Activated T-helper 17 cell treated with anti-CD3 and anti-CD28 coated beads, Interleukin-2, amount 50 U/mL, for 72 hours (primary cell): ENCODE results near the gene MFF. TPM values are rescaled to one million over a fixed set of nuclear protein-coding genes. Genes with fewer than 3 reads are reported as not detected.

Source experiments
- ATAC-seq: fragments of 150-1000 bp; cut with Tn5 transposase; replicated peaks from 2 replicates; pipeline ENCODE4 v1.10.0; 2021; ENCODE audit warnings: mild to moderate bottlenecking, moderate library complexity
- H3K27ac Mint-ChIP-seq: one replicate; pipeline ENCODE4 v1.8.0; 2022; ENCODE audit warnings: mixed read lengths
- H3K27me3 Mint-ChIP-seq: one replicate; pipeline ENCODE4 v1.8.0; 2022; ENCODE audit warnings: mixed read lengths
- H3K36me3 Mint-ChIP-seq: one replicate; pipeline ENCODE4 v1.8.0; 2022; ENCODE audit warnings: low read depth, mild to moderate bottlenecking, mixed read lengths
- H3K4me1 Mint-ChIP-seq: one replicate; pipeline ENCODE4 v1.8.0; 2022; ENCODE audit warnings: mixed read lengths
- H3K4me3 Mint-ChIP-seq: one replicate; pipeline ENCODE4 v1.8.0; 2022; ENCODE audit warnings: mild to moderate bottlenecking, mixed read lengths
- H3K9me3 Mint-ChIP-seq: one replicate; pipeline ENCODE4 v1.8.0; 2022; ENCODE audit warnings: mixed read lengths
- total RNA-seq, 2 donors: library from RNA; stranded (reverse); gene quantifications; one replicate each; pipeline ENCODE4 v1.2.3, GENCODE V29; 2022

The MFF gene
- total RNA-seq, 2 donors from 2014 or later = 75.9 to 77.9 TPM

DNA sequence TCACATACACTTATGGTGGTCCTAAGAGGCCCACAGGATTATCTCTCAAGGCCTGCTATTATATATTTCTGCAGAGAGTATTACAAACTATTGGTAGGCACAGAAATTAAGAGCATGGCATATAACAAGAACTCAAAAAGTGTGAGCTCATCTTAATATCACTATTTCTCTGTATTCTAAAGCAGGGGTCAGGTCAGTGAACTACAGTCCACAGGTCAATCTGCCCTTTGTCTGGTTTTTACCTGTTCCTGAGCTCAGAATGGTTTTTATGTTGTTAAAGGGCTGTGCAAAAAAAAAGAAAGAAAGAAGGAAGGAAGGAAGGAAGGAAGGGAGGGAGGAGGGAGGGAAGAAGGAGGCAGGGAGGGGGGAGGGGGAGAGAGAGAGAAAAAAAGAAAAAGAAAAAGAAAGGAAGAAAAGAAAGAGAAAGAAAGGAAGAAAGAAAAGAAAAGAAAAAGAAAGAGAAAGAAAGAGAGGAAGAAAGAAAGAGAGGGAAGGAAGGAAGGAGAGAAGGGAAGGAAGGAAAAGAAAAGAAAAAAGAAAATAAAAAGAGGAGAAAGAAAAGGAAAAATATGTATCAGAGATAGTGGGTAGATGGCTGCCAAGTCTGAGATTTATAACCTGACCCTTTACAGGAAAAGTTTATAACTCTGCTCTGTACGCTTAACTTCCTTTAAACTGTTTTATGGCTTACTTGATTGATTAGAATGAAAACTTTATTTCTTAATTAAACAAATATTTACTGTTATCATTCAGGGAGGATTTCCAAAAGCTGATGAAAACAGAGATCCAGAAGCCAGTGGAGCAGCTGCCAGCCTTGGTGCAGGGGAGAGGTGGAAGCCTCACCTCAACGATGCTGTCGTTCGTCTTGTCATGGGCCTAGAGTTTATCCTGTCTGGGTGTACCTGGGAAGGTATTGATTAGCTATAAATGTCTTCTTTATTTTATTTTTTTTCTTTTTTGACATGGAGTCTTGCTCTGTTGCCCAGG lies 73.9 kb downstream of the MFF start:
- Mint-ChIP-seq H3K9me3 (no peaks in the 10 kb centered on the region), H3K27me3 (peaks cover 4% of the 10 kb centered on the region), H3K4me3 (no peak overlapping the region), H3K4me1 (peaks cover 10% of the 10 kb centered on the region), H3K27ac (no peak overlapping the region), H3K36me3 (no peaks in the 10 kb centered on the region)
- no peak for ATAC-seq

DNA sequence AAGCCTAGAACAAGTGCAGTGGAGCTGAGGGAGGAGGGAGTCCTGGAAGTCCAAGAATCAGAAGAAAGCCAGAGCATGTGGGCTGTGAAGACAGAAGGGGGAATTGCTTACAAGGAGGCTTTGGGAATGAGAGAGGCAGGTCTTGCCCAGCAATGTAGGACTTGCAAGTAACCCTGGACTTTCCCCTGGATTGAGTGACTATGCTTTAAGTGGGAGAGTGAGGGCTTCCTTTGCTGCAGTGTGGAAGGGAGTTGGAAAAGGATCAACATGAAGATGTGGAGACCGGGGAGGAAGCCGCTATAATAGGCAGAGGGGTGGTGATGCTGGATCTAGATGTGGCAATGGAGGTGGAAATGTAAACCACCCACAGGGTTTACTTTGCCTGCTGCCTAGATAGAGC lies 76.5 kb downstream of the MFF start:
- peaks cover 4% of the 10 kb centered on the region for H3K27me3 Mint-ChIP-seq
- H3K4me3 Mint-ChIP-seq = no peak overlapping the region
- ATAC-seq = no peak
- no peak overlapping the region for H3K27ac Mint-ChIP-seq
- H3K36me3 Mint-ChIP-seq = no peaks in the 10 kb centered on the region
- H3K4me1 Mint-ChIP-seq = peaks cover 11% of the 10 kb centered on the region
- H3K9me3 Mint-ChIP-seq = no peaks in the 10 kb centered on the region

DNA sequence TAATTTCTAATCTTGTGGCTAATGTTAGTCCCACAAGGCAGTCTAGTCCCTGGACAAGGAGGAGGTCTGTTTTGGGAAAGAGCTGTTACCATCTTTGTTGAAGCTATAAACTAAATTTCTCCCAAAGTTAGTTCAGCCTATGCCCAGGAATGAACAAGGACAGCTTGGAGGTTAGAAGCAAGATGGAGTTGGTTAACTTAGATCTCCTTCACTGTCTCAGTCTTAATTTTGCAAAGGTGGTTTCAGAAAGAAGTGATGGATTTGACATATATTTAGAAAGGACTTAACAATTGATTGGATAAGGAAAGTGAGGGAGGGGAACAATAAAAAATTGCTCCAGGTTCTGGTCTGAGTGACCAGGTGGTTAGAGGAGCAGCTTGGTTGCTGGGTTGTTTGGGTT lies 77.3 kb downstream of the MFF start:
- Mint-ChIP-seq H3K4me1 (peaks cover 16% of the 10 kb centered on the region), H3K4me3 (no peak overlapping the region), H3K27ac (no peak overlapping the region), H3K36me3 (no peaks in the 10 kb centered on the region), H3K27me3 (peaks cover 4% of the 10 kb centered on the region), H3K9me3 (no peaks in the 10 kb centered on the region)
- ATAC-seq = no peak

DNA sequence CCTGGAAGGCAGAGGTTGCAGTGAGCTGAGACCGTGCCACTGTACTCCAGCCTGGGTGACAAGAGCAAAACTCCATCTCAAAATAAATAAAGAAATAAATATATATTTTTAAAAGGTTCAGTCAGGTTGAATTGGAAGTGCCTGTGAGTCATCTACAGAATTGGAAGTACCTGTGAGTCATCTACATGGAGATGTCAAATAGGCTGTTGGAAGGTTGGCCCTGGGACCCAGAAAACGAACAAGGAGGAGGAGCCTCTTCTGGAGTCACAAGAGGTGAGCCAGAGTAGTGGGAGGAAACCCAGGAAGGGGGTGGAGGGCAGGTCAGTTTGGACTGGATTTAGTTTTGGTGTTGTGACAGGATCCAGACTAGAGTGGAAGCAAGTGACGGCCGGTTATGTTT lies 77.9 kb downstream of the MFF start:
- no peak overlapping the region for H3K4me3 Mint-ChIP-seq
- peaks cover 16% of the 10 kb centered on the region for H3K4me1 Mint-ChIP-seq
- H3K9me3 Mint-ChIP-seq = no peaks in the 10 kb centered on the region
- peaks cover 4% of the 10 kb centered on the region for H3K27me3 Mint-ChIP-seq
- H3K36me3 Mint-ChIP-seq = no peaks in the 10 kb centered on the region
- no peak overlapping the region for H3K27ac Mint-ChIP-seq
- peak; percentile 39 for ATAC-seq

DNA sequence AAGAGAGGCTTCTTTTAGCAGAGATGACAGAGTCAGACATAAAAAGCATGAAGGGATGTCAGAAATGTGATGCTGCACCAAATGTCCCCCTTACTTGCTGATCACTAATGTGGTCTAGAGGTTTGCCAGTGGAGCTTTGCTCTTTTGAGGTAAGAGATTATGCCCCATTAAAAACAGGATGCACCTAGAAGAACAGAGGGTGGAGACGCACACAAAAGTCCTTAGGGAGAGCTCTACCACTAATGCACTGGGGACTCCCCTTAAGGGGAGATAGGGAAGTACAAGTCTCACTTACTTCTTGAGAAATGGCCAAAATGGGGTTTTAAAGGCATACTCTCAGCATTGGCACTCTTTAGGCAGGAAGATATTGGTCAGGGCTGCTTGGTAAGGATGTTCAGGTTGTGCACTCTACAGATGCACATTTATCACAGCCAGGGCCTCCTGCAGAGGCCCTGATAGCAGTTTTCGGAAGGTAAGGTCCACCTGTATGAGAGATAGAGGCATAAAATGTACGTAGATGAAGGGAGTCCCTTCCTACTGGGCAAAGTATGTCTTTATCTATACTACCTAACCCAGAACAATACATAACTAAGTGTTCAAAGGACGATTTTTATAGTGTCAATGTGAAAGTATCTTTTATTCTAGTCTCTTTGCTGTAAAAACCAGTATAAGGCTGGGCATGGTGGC lies 79.7 kb downstream of the MFF start:
- no peaks in the 10 kb centered on the region for H3K36me3 Mint-ChIP-seq
- no peak overlapping the region for H3K4me3 Mint-ChIP-seq
- H3K27ac Mint-ChIP-seq = no peak overlapping the region
- peaks cover 4% of the 10 kb centered on the region for H3K27me3 Mint-ChIP-seq
- no peak for ATAC-seq
- no peaks in the 10 kb centered on the region for H3K9me3 Mint-ChIP-seq
- peaks cover 14% of the 10 kb centered on the region for H3K4me1 Mint-ChIP-seq

DNA sequence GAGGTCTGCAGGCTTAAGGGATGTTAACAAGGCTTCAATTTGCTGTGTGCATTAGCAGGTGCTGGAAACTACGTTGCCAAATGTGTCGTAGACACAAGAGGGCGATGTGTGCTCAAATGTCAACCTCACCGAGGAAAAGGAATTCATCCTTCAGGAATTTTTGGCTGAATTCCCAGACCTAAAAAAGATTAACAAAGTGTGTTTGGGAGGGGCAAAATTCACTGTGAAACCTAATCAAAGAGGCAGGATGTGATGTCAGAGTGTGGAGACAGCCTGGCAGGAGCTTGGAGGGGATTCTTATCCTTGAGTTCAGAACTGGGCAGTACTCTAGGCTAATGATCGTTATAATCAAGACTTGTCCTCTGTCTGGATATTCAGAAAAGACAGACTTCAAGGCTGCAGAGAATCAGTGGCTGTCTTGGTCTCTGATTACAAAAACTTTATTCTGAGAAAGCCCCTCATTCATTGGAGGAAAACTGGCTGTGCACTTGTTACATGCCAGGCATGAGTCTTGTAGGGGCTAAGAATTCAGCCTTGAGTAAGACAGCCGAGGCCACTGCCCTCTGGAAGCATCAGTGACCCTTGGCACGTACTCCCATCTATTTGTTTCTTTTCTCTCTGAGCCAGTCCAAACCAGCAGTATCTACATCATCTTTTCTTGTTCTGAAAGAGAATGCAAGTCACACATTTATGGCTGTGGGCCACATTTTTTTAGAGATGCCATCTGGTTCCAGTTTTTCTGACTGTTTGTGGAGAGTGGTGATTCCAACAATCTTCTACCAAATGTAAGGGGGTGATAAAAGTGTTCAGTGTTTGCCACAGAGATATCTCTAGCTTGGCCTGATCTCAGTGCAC lies 81.4 kb downstream of the MFF start:
- H3K36me3 Mint-ChIP-seq = no peaks in the 10 kb centered on the region
- no peak for ATAC-seq
- peak overlapping the region; percentile 43 for H3K27ac Mint-ChIP-seq
- H3K4me3 Mint-ChIP-seq = no peak overlapping the region
- H3K27me3 Mint-ChIP-seq = peaks cover 1% of the 10 kb centered on the region
- H3K4me1 Mint-ChIP-seq = peaks cover 21% of the 10 kb centered on the region
- no peaks in the 10 kb centered on the region for H3K9me3 Mint-ChIP-seq

Other genes starting within 250 kb of the MFF start
- under 1 TPM; 0.08 to 0.26 TPM for gene COL4A4, start 161.0 kb upstream of the MFF start, total RNA-seq
- under 1 TPM; 0.35 to 0.42 TPM for gene COL4A3, start 160.6 kb upstream of the MFF start, total RNA-seq
- gene TM4SF20, start 54.1 kb downstream of the MFF start, total RNA-seq = not detected
- gene SCYGR1, start 62.7 kb downstream of the MFF start, total RNA-seq = not detected
- 10 to 100 TPM; 68.7 to 79.8 TPM for gene AGFG1, start 146.9 kb downstream of the MFF start, total RNA-seq